ENCODE measurements around the gene EIF2D. TPM values are rescaled to one million over a fixed set of nuclear protein-coding genes. Genes with fewer than 3 reads are reported as not detected.

Gene EIF2D
- total and polyA plus RNA-seq, 9 of the 15 experiments (the other 6 are each of a cell fraction or from before 2014, with no cell fraction given): 81.1 to 138 (median 93.9) TPM

DNA sequence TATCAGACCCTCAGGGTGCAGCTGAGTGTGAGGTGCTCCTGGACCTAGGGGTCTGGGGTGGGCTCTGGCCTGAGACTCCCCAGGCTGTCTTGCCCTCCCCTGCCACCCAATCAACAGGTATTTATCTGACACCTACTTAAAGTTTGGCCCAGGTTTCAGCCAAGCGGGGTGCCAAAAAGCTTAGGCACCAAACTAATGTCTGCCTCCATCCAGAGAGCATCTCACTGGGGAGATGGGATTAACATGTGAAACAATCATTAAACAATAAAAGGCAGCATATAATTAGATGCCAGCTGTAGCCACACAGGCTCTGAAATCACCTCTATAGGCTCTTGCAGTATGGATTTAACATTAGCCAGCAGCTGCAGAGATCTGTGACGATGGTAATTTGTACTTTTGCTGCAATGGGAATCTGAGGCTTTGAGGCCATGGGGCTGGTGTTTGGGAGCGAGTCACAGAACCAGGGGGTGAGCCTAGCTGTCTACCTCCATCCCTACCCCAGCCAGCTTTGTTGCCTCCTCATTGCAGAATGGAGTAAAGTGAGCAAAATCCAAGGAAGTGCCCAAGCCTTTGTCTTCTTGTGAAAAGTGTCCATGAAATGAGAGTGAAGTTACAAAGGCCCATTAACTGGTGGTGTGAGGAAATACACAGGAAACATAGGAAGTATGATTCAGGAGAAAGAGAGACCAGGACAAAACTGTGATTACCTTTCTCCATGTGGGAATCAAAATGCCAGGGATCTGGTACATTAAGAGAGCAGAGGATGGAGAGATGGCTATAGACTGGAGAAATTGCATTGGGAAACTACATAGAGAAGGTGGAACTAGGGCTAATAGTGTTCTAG lies 36.1 kb downstream of the EIF2D start:
- peak overlapping the region; percentile 88 for H2AFZ ChIP-seq (ENCODE audit: low read depth, low read length)
- no peaks in the 10 kb centered on the region for H3K27me3 ChIP-seq (ENCODE audit: control insufficient read depth in 2 of 2, insufficient read depth in 2 of 2, low read length in 2 of 2)
- H4K20me1 ChIP-seq (replicated peaks; ENCODE audit: control insufficient read depth, insufficient read depth, low read length): no peaks in the 10 kb centered on the region
- no peak for ATAC-seq
- peak overlapping the region; percentile 80 for H3K27ac ChIP-seq (ENCODE audit: extremely low read depth, low read depth, low read length)
- peak overlapping the region; percentile 50 for H3K4me2 ChIP-seq (ENCODE audit: insufficient read depth, low read length)
- intact Hi-C loops (cut with micrococcal nuclease) (loop anchor here (1.0 kb wide), 2 partner anchors 19 to 31 kb away; no protein-coding TSS in a partner anchor), in situ Hi-C loops (cut with MboI) (loop anchor here (25.0 kb wide), 1 partner anchor 414 kb away; no protein-coding TSS in a partner anchor)
- no peaks in the 10 kb centered on the region for H3K9me3 ChIP-seq (replicated peaks; ENCODE audit: control insufficient read depth, insufficient read depth, low read depth, low read length)
- H3K79me2 ChIP-seq (ENCODE audit: control insufficient read depth, insufficient read depth, low read length): peaks cover 44% of the 10 kb centered on the region
- DNase-seq (ENCODE audit: extremely low read depth in 1 of 4, low spot score in 3 of 4): no peak
- no TSS peak for BruUV-seq (replicated peaks)
- 69% methylated on average over 3 of the region's 3 CpGs for WGBS (ENCODE audit: insufficient coverage, low coverage, missing lambda C conversion rate)
- no peak overlapping the region for H3K4me3 ChIP-seq
- no peaks in the 10 kb centered on the region for H3K9me1 ChIP-seq (ENCODE audit: control insufficient read depth, insufficient read depth, low read length)
- no peak for FAIRE-seq
- ChIA-PET CTCF (ENCODE audit: low intra/inter-chr PET ratio) (no interaction called here), POLR2A (interaction anchor here (0.6 to 3.1 kb wide), 14 partner anchors 8 to 130 kb away, joined by 3 to 24 read pairs (median 6); no protein-coding TSS in a partner anchor)
- peaks cover 25% of the 10 kb centered on the region; the same call in 2 of the 3 replicates for H3K36me3 ChIP-seq (ENCODE audit: control insufficient read depth, insufficient read depth, low read length)
- H3K4me1 ChIP-seq (replicated peaks in 1 of 2; ENCODE audit: control insufficient read depth in 2 of 2, insufficient read depth in 2 of 2, low read length in 2 of 2): peaks cover 28 to 47% of the 10 kb centered on the region in 2 experiments
- H3K9ac ChIP-seq (ENCODE audit: insufficient read depth in 1 of 2, low read depth in 2 of 2, low read length in 2 of 2): peak overlapping the region; percentile 45 to 53; a peak in 3 of 4 replicates
- TF ChIP-seq RB1 (IDR thresholded peaks at IDR 0.05; ENCODE audit: low read depth) (no peak), ZNF586 (CRISPR knock-in tag; conservative IDR thresholded peaks at IDR 0.05) (no peak), CREB1 (IDR thresholded peaks at IDR 0.05) (no peak), CREB1 (CRISPR knock-in tag; IDR thresholded peaks at IDR 0.05) (no peak), TAF9B (IDR thresholded peaks at IDR 0.05; ENCODE audit: partially characterized antibody) (no peak), THAP7 (CRISPR knock-in tag; IDR thresholded peaks at IDR 0.05) (no peak), NUFIP1 (IDR thresholded peaks at IDR 0.05; ENCODE audit: partially characterized antibody) (no peak), NBN (IDR thresholded peaks at IDR 0.05; ENCODE audit: low read depth) (no peak), IFI16 (CRISPR knock-in tag; IDR thresholded peaks at IDR 0.05) (no peak), RBM34 (IDR thresholded peaks at IDR 0.05; ENCODE audit: borderline replicate concordance, insufficient read depth, low read length) (no peak), CEBPB (tag; IDR thresholded peaks at IDR 0.05) (no peak), ZNF589 (CRISPR knock-in tag; IDR thresholded peaks at IDR 0.05; ENCODE audit: low read depth) (peak; percentile 84; the same call in 1 of the 2 replicates), GTF2E2 (tag; IDR thresholded peaks at IDR 0.05) (peak; percentile 52; the same call in 1 of the 2 replicates), HMG20A (CRISPR knock-in tag; conservative IDR thresholded peaks at IDR 0.05) (peak; percentile 45; the same call in 1 of the 2 replicates), THRB (CRISPR knock-in tag; conservative IDR thresholded peaks at IDR 0.05) (0 out of 2 replicates have a peak, but pooled peaks have one; percentile 5)
- TF ChIP-seq, protein P1, sequence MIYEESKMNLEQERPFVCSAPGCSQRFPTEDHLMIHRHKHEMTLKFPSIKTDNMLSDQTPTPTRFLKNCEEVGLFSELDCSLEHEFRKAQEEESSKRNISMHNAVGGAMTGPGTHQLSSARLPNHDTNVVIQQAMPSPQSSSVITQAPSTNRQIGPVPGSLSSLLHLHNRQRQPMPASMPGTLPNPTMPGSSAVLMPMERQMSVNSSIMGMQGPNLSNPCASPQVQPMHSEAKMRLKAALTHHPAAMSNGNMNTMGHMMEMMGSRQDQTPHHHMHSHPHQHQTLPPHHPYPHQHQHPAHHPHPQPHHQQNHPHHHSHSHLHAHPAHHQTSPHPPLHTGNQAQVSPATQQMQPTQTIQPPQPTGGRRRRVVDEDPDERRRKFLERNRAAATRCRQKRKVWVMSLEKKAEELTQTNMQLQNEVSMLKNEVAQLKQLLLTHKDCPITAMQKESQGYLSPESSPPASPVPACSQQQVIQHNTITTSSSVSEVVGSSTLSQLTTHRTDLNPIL (CRISPR knock-in tag; IDR thresholded peaks at IDR 0.05): peak; percentile 65; the same call in 1 of the 2 replicates
- TF ChIP-seq, protein P2, sequence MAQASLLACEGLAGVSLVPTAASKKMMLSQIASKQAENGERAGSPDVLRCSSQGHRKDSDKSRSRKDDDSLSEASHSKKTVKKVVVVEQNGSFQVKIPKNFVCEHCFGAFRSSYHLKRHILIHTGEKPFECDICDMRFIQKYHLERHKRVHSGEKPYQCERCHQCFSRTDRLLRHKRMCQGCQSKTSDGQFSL (CRISPR knock-in tag; IDR thresholded peaks at IDR 0.05): no peak
- TF ChIP-seq, protein P2 (tag; IDR thresholded peaks at IDR 0.05): 0 out of 4 replicates have a peak, but pooled peaks of 1 of the 2 experiments have one; percentile 68
